Urinary bladder (tissue), 4 donors: Measurements from ENCODE around the gene IL36RN. TPM values are rescaled to one million over a fixed set of nuclear protein-coding genes. Genes with fewer than 3 reads are reported as not detected.
A peak's percentile ranks its signal among the peaks of the same experiment; 100 is the strongest.

Source experiments
- DNase-seq: peaks from one replicate; pipeline ENCODE4 v3.0.0-alpha.2; 2015; ENCODE audit errors: extremely low spot score
- H3K27ac ChIP-seq: one replicate; pipeline ENCODE4 v1.5.1; 2013; ENCODE audit warnings: low read depth, mild to moderate bottlenecking, moderate library complexity
- H3K36me3 ChIP-seq: one replicate; pipeline ENCODE4 v1.6.1; 2013; ENCODE audit warnings: mild to moderate bottlenecking, moderate library complexity; ENCODE audit not compliant: insufficient read depth
- H3K4me1 ChIP-seq: one replicate; pipeline ENCODE4 v1.6.1; 2013; ENCODE audit warnings: mild to moderate bottlenecking, moderate library complexity; ENCODE audit not compliant: insufficient read depth
- H3K4me3 ChIP-seq: one replicate; pipeline ENCODE4 v1.5.1; 2013; ENCODE audit warnings: low read depth, low read length
- WGBS: extraction: QIAGEN DNeasy Blood & Tissue Kit; methylation state at CpG from one replicate; pipeline ENCODE4 v1.1.7; 2013; 5-methylcytosine and 5-hydroxymethylcytosine counted together
- polyA plus RNA-seq: library from polyadenylated mRNA; stranded (reverse); fragments of 200-250 nt; gene quantifications from one replicate; pipeline ENCODE4 v1.2.3, GENCODE V29; 2013
- total RNA-seq: library from RNA; depleted of rRNA; stranded (reverse); fragments of >200 nt; gene quantifications from one replicate; pipeline ENCODE4 v1.2.3, GENCODE V29; 2014
- donor health status: healthy with polysubstance abuse.
- donor health status: healthy.

IL36RN gene
- total and polyA plus RNA-seq, 2 donors: 0.26 TPM; not detected in 1

- Histone ChIP-seq H3K4me1 (no peaks in the 10 kb centered on the region), H3K36me3 (no peaks in the 10 kb centered on the region), H3K27ac (no peak overlapping the region), H3K4me3 (no peak overlapping the region)
- no peak for DNase-seq
- WGBS: 33% methylated on average over 1 of the region's 1 CpG
These were observed 1.9 kb upstream of the IL36RN start for GRCh38 chr2:113057117-113057516.

- H3K4me3 ChIP-seq: no peak overlapping the region
- 63% methylated on average over 2 of the region's 2 CpGs for WGBS
- no peaks in the 10 kb centered on the region for H3K4me1 ChIP-seq
- H3K27ac ChIP-seq: no peak overlapping the region
- DNase-seq: no peak
- H3K36me3 ChIP-seq: no peaks in the 10 kb centered on the region
These were observed 495 bp upstream of the IL36RN start for GRCh38 chr2:113058411-113058994.

- DNase-seq: no peak
- Histone ChIP-seq H3K27ac (no peak overlapping the region), H3K4me1 (no peaks in the 10 kb centered on the region), H3K4me3 (no peak overlapping the region), H3K36me3 (no peaks in the 10 kb centered on the region)
- 74% methylated on average over 4 of the region's 4 CpGs for WGBS
These were observed 1.4 kb downstream of the IL36RN start for GRCh38 chr2:113060396-113060795.

GRCh38 chr2:113060796-113061195 is 1.8 kb downstream of the IL36RN start:
- no peak for DNase-seq
- no peak overlapping the region for H3K4me3 ChIP-seq
- no peaks in the 10 kb centered on the region for H3K36me3 ChIP-seq
- H3K4me1 ChIP-seq: no peaks in the 10 kb centered on the region
- H3K27ac ChIP-seq: no peak overlapping the region
- WGBS: 29% methylated on average over 1 of the region's 1 CpG

GRCh38 chr2:113061241-113061640 is 2.2 kb downstream of the IL36RN start:
- no peaks in the 10 kb centered on the region for H3K36me3 ChIP-seq
- H3K4me3 ChIP-seq: no peak overlapping the region
- DNase-seq: no peak
- H3K4me1 ChIP-seq: no peaks in the 10 kb centered on the region
- H3K27ac ChIP-seq: no peak overlapping the region
- WGBS: 70% methylated on average over 2 of the region's 2 CpGs

GRCh38 chr2:113061896-113062770 is 3.1 kb downstream of the IL36RN start:
- Histone ChIP-seq H3K4me3 (no peak overlapping the region), H3K27ac (no peak overlapping the region), H3K36me3 (no peaks in the 10 kb centered on the region), H3K4me1 (no peaks in the 10 kb centered on the region)
- WGBS: 89% methylated on average over 18 of the region's 18 CpGs
- DNase-seq: no peak

- WGBS: 82% methylated on average over 5 of the region's 5 CpGs
- Histone ChIP-seq H3K27ac (no peak overlapping the region), H3K4me3 (no peak overlapping the region), H3K4me1 (no peaks in the 10 kb centered on the region), H3K36me3 (no peaks in the 10 kb centered on the region)
- no peak for DNase-seq
These were observed 5.3 kb downstream of the IL36RN start for GRCh38 chr2:113064281-113064680.

- no peaks in the 10 kb centered on the region for H3K4me1 ChIP-seq
- H3K36me3 ChIP-seq: no peaks in the 10 kb centered on the region
- no peak overlapping the region for H3K27ac ChIP-seq
- DNase-seq: no peak
- H3K4me3 ChIP-seq: no peak overlapping the region
- WGBS: 95% methylated on average over 1 of the region's 1 CpG
These were observed 5.9 kb downstream of the IL36RN start for GRCh38 chr2:113064898-113065297.

- H3K27ac ChIP-seq: no peak within 1 kb of the TSS
- no peak within 1 kb of the TSS for H3K4me3 ChIP-seq
- WGBS: 91% methylated on average over 3 of the region's 3 CpGs
- H3K36me3 ChIP-seq: no peaks in the 10 kb centered on the region
- H3K4me1 ChIP-seq: no peaks in the 10 kb centered on the region
- no peak for DNase-seq
These were observed 8.7 kb downstream of the IL36RN start, which contains the start of gene IL1F10 for GRCh38 chr2:113067681-113068080. Gene IL1F10, plus strand, starts transcription at chr2:113067970. Its CDS starts 4,769 bp downstream, at chr2:113072739.

GRCh38 chr2:113068249-113068648 is 9.3 kb downstream of the IL36RN start:
- no peak overlapping the region for H3K27ac ChIP-seq
- DNase-seq: no peak
- no peaks in the 10 kb centered on the region for H3K36me3 ChIP-seq
- 40% methylated on average over 2 of the region's 2 CpGs for WGBS
- H3K4me1 ChIP-seq: no peaks in the 10 kb centered on the region
- no peak overlapping the region for H3K4me3 ChIP-seq

GRCh38 chr2:113068706-113069485 is 9.9 kb downstream of the IL36RN start:
- H3K4me3 ChIP-seq: no peak overlapping the region
- no peaks in the 10 kb centered on the region for H3K4me1 ChIP-seq
- peak; percentile 36 for DNase-seq
- H3K27ac ChIP-seq: no peak overlapping the region
- H3K36me3 ChIP-seq: no peaks in the 10 kb centered on the region
- 35% methylated on average over 5 of the region's 5 CpGs for WGBS

GRCh38 chr2:113069676-113070605 is 10.9 kb downstream of the IL36RN start:
- H3K27ac ChIP-seq: no peak overlapping the region
- H3K36me3 ChIP-seq: no peaks in the 10 kb centered on the region
- no peaks in the 10 kb centered on the region for H3K4me1 ChIP-seq
- no peak overlapping the region for H3K4me3 ChIP-seq
- no peak for DNase-seq
- WGBS: 84% methylated on average over 4 of the region's 4 CpGs

- Histone ChIP-seq H3K4me1 (no peaks in the 10 kb centered on the region), H3K4me3 (no peak overlapping the region), H3K36me3 (no peaks in the 10 kb centered on the region), H3K27ac (no peak overlapping the region)
- no peak for DNase-seq
- 86% methylated on average over 1 of the region's 1 CpG for WGBS
These were observed 11.6 kb downstream of the IL36RN start for GRCh38 chr2:113070606-113070975.
